GM19438 (cell line): Measurements from ENCODE around the gene SMIM27.
A peak's percentile ranks its signal among the peaks of the same experiment; 100 is the strongest.
"Not testable (repeated sequence)": the region's sequence is repeated elsewhere in the genome, so short reads cannot be mapped to it uniquely, and the experiment has no call there.

Experiments used
- ATAC-seq: cut with Tn5 transposase; IDR thresholded peaks from one replicate; pipeline ENCODE4 v1.9.1; 2021; ENCODE audit warnings: low read depth; ENCODE audit not compliant: unreplicated experiment

Gene SMIM27

GRCh38 chr9:32552172-32552872 lies at the start of gene SMIM27, which contains the start of gene TOPORS:
Gene SMIM27 (plus strand): TSS chr9:32552327. CDS start chr9:32552435, 108 bp downstream.
Gene TOPORS (minus strand): TSS chr9:32552586. CDS start chr9:32552436, 150 bp downstream.
- ATAC-seq = peak; percentile 71

- no peak for ATAC-seq
Measured at GRCh38 chr9:32502464-32502863, 49.7 kb upstream of the SMIM27 start.

GRCh38 chr9:32503008-32503407 lies 49.1 kb upstream of the SMIM27 start:
- ATAC-seq = no peak

- no peak for ATAC-seq
Measured at GRCh38 chr9:32508728-32509127, 43.4 kb upstream of the SMIM27 start.

GRCh38 chr9:32516241-32516640 lies 35.9 kb upstream of the SMIM27 start:
- ATAC-seq = no peak

GRCh38 chr9:32518276-32518675 lies 33.9 kb upstream of the SMIM27 start:
- ATAC-seq = no peak

- ATAC-seq = no peak
Measured at GRCh38 chr9:32523910-32524309, 28.2 kb upstream of the SMIM27 start.

GRCh38 chr9:32524558-32524891 lies 27.6 kb upstream of the SMIM27 start:
- ATAC-seq = not testable (repeated sequence)

GRCh38 chr9:32524892-32525708 lies 27.0 kb upstream of the SMIM27 start:
- peak; percentile 19 for ATAC-seq

- ATAC-seq = no peak
Measured at GRCh38 chr9:32525709-32526030, 26.5 kb upstream of the SMIM27 start.

- peak; percentile 78 for ATAC-seq
Measured at GRCh38 chr9:32526041-32526706, 26.0 kb upstream of the SMIM27 start, which contains the start of gene RIGI. Gene RIGI (minus strand): TSS chr9:32526196. CDS start chr9:32526166, 30 bp downstream.

GRCh38 chr9:32526707-32527048 lies 25.4 kb upstream of the SMIM27 start:
- no peak for ATAC-seq

GRCh38 chr9:32533336-32533735 lies 18.8 kb upstream of the SMIM27 start:
- ATAC-seq = no peak

- no peak for ATAC-seq
Measured at GRCh38 chr9:32533816-32534215, 18.3 kb upstream of the SMIM27 start.

- no peak for ATAC-seq
Measured at GRCh38 chr9:32543047-32543446, 9.1 kb upstream of the SMIM27 start.

GRCh38 chr9:32545884-32546283 lies 6.2 kb upstream of the SMIM27 start:
- no peak for ATAC-seq

GRCh38 chr9:32548213-32548612 lies 3.9 kb upstream of the SMIM27 start:
- not testable (repeated sequence) for ATAC-seq

- ATAC-seq = no peak
Measured at GRCh38 chr9:32550150-32550561, 2.0 kb upstream of the SMIM27 start.

- ATAC-seq = peak; percentile 59
Measured at GRCh38 chr9:32550562-32551275, 1.4 kb upstream of the SMIM27 start.

- ATAC-seq = peak; percentile 8
Measured at GRCh38 chr9:32551276-32552051, 663 bp upstream of the SMIM27 start.
